Mucosa of rectum (tissue), 2 donors: ENCODE results near the gene FNIP2.
"Not testable (repeated sequence)": the region's sequence is repeated elsewhere in the genome, so short reads cannot be mapped to it uniquely, and the experiment has no call there.

Experiments used
- H3K27ac ChIP-seq, 2 donors: one replicate each; pipeline ENCODE4 v1.7.0; 2013; ENCODE audit warnings: inconsistent platforms in 2 of 2, low read depth in 2 of 2, low read length in 2 of 2
- H3K27me3 ChIP-seq, 2 donors: one replicate each; pipeline ENCODE4 v1.7.0; 2013; ENCODE audit warnings: low read length in 2 of 2; ENCODE audit not compliant: control insufficient read depth in 2 of 2, insufficient read depth in 2 of 2
- H3K36me3 ChIP-seq, 2 donors: one replicate each; pipeline ENCODE4 v1.7.0; 2013; ENCODE audit warnings: low read length in 2 of 2; ENCODE audit not compliant: control insufficient read depth in 2 of 2, insufficient read depth in 2 of 2
- H3K4me1 ChIP-seq, 2 donors: one replicate each; pipeline ENCODE4 v1.7.0; 2013; ENCODE audit warnings: low read length in 2 of 2, mild to moderate bottlenecking in 1 of 2; ENCODE audit not compliant: control insufficient read depth in 2 of 2, insufficient read depth in 2 of 2
- H3K4me3 ChIP-seq, 2 donors: one replicate each; pipeline ENCODE4 v1.7.0; 2013; ENCODE audit warnings: low read length in 2 of 2
- H3K9ac ChIP-seq, 2 donors: one replicate each; pipeline ENCODE4 v1.7.0; 2013; ENCODE audit warnings: low read length in 2 of 2, low read depth in 1 of 2, mild to moderate bottlenecking in 1 of 2
- H3K9me3 ChIP-seq, 2 donors: one replicate each; pipeline ENCODE4 v1.7.0; 2013; ENCODE audit warnings: low read length in 2 of 2; ENCODE audit not compliant: control insufficient read depth in 2 of 2
- donor health status: healthy.
- donor health status: Normal muscosa, but diverticular disease.

FNIP2 gene

GRCh38 chr4:158787709-158788475, 19.1 kb downstream of the FNIP2 start:
- H3K27me3 ChIP-seq: no peaks in the 10 kb centered on the region
- no peaks in the 10 kb centered on the region for H3K36me3 ChIP-seq
- H3K27ac ChIP-seq: peak overlapping the region in 1 of 2 donors; percentile 45
- no peak overlapping the region for H3K4me3 ChIP-seq
- H3K9ac ChIP-seq: no peak overlapping the region
- no peaks in the 10 kb centered on the region for H3K9me3 ChIP-seq
- H3K4me1 ChIP-seq: peaks cover 13 to 44% of the 10 kb centered on the region in 2 donors

- no peak overlapping the region for H3K27ac ChIP-seq
- H3K4me3 ChIP-seq: no peak overlapping the region
- no peaks in the 10 kb centered on the region for H3K9me3 ChIP-seq
- peaks cover 8 to 38% of the 10 kb centered on the region in 2 donors for H3K4me1 ChIP-seq
- no peaks in the 10 kb centered on the region for H3K27me3 ChIP-seq
- no peaks in the 10 kb centered on the region for H3K36me3 ChIP-seq
- no peak overlapping the region for H3K9ac ChIP-seq
Measured at GRCh38 chr4:158788516-158788915, 19.7 kb downstream of the FNIP2 start.

- Histone ChIP-seq H3K4me1 (peaks cover 4 to 27% of the 10 kb centered on the region in 2 donors), H3K9ac (no peak overlapping the region), H3K36me3 (no peaks in the 10 kb centered on the region), H3K27me3 (no peaks in the 10 kb centered on the region), H3K27ac (no peak overlapping the region), H3K4me3 (no peak overlapping the region), H3K9me3 (no peaks in the 10 kb centered on the region)
Measured at GRCh38 chr4:158789853-158790252, 21.0 kb downstream of the FNIP2 start.

- Histone ChIP-seq H3K9me3 (no peaks in the 10 kb centered on the region), H3K4me1 (peaks cover 0 to 8% of the 10 kb centered on the region in 2 donors), H3K9ac (no peak overlapping the region), H3K4me3 (no peak overlapping the region), H3K27me3 (no peaks in the 10 kb centered on the region), H3K36me3 (no peaks in the 10 kb centered on the region), H3K27ac (no peak overlapping the region)
Measured at GRCh38 chr4:158793021-158793420, 24.2 kb downstream of the FNIP2 start.

- not testable (repeated sequence) for H3K4me3 ChIP-seq, H3K36me3 ChIP-seq, H3K9ac ChIP-seq, H3K4me1 ChIP-seq, H3K9me3 ChIP-seq, H3K27ac ChIP-seq, H3K27me3 ChIP-seq
Measured at GRCh38 chr4:158793430-158793829, 24.6 kb downstream of the FNIP2 start.

- Histone ChIP-seq H3K4me1 (peaks cover 4 to 18% of the 10 kb centered on the region in 2 donors), H3K27ac (no peak overlapping the region), H3K36me3 (no peaks in the 10 kb centered on the region), H3K9ac (no peak overlapping the region), H3K27me3 (no peaks in the 10 kb centered on the region), H3K4me3 (no peak overlapping the region), H3K9me3 (no peaks in the 10 kb centered on the region)
Measured at GRCh38 chr4:158796370-158797140, 27.7 kb downstream of the FNIP2 start.

GRCh38 chr4:158798062-158798461, 29.2 kb downstream of the FNIP2 start:
- Histone ChIP-seq H3K4me1 (peaks cover 4 to 18% of the 10 kb centered on the region in 2 donors), H3K27ac (no peak overlapping the region), H3K27me3 (no peaks in the 10 kb centered on the region), H3K9ac (no peak overlapping the region), H3K4me3 (no peak overlapping the region), H3K9me3 (no peaks in the 10 kb centered on the region), H3K36me3 (no peaks in the 10 kb centered on the region)

GRCh38 chr4:158799013-158799770, 30.4 kb downstream of the FNIP2 start:
- peaks cover 4 to 18% of the 10 kb centered on the region in 2 donors for H3K4me1 ChIP-seq
- no peak overlapping the region for H3K27ac ChIP-seq
- H3K36me3 ChIP-seq: no peaks in the 10 kb centered on the region
- H3K9me3 ChIP-seq: no peaks in the 10 kb centered on the region
- no peaks in the 10 kb centered on the region for H3K27me3 ChIP-seq
- no peak overlapping the region for H3K9ac ChIP-seq
- H3K4me3 ChIP-seq: peak overlapping the region in 1 of 2 donors; percentile 14

GRCh38 chr4:158799856-158800255, 31.0 kb downstream of the FNIP2 start:
- no peaks in the 10 kb centered on the region for H3K36me3 ChIP-seq
- no peak overlapping the region for H3K9ac ChIP-seq
- peaks cover 4 to 18% of the 10 kb centered on the region in 2 donors for H3K4me1 ChIP-seq
- H3K9me3 ChIP-seq: no peaks in the 10 kb centered on the region
- H3K27ac ChIP-seq: no peak overlapping the region
- H3K4me3 ChIP-seq: peak overlapping the region in 1 of 2 donors; percentile 14
- H3K27me3 ChIP-seq: no peaks in the 10 kb centered on the region

GRCh38 chr4:158801066-158801465, 32.2 kb downstream of the FNIP2 start:
- no peaks in the 10 kb centered on the region for H3K9me3 ChIP-seq
- H3K27me3 ChIP-seq: no peaks in the 10 kb centered on the region
- peaks cover 4 to 19% of the 10 kb centered on the region in 2 donors for H3K4me1 ChIP-seq
- H3K36me3 ChIP-seq: no peaks in the 10 kb centered on the region
- H3K4me3 ChIP-seq: no peak overlapping the region
- H3K9ac ChIP-seq: no peak overlapping the region
- H3K27ac ChIP-seq: peak overlapping the region; percentile 26 to 32
